WTC11 (cell line): Measurements from ENCODE around the gene RAB3GAP1. TPM values are rescaled to one million over a fixed set of nuclear protein-coding genes. Genes with fewer than 3 reads are reported as not detected.

Experiments
- ATAC-seq: fragments of 200-7000 bp; cut with Tn5 transposase; 2 replicates; pipeline ENCODE4 v1.10.0; 2021; ENCODE audit warnings: mild to moderate bottlenecking, moderate library complexity
- CTCF ChIA-PET: fragments of 300-600 bp; sonication (Branson Sonifier 250); formaldehyde crosslinking; loops from one replicate; lab custom pipeline; 2021; ENCODE audit warnings: antibody characterized with exemption; lab: Charles Lee
- POLR2A ChIA-PET: fragments of 350-600 bp; sonication (Branson Sonifier 250); formaldehyde crosslinking; loops from one replicate; lab custom pipeline; 2021; ENCODE audit warnings: antibody characterized with exemption; lab: Charles Lee
- DNase-seq: peaks from one replicate; pipeline ENCODE4 v3.0.0; 2021; ENCODE audit warnings: low spot score
- H3K27ac Mint-ChIP-seq: 2 replicates; pipeline ENCODE4 v1.8.0; 2021; ENCODE audit warnings: mixed read lengths
- H3K27me3 Mint-ChIP-seq: 2 replicates; pipeline ENCODE4 v1.8.0; 2021; ENCODE audit warnings: low read depth, mild to moderate bottlenecking, moderate library complexity, mixed read lengths
- H3K36me3 Mint-ChIP-seq: 2 replicates; pipeline ENCODE4 v1.8.0; 2021; ENCODE audit warnings: mixed read lengths
- H3K4me1 Mint-ChIP-seq: 2 replicates; pipeline ENCODE4 v1.8.0; 2022; ENCODE audit warnings: mixed read lengths
- H3K4me3 Mint-ChIP-seq: 2 replicates; pipeline ENCODE4 v1.8.0; 2021; ENCODE audit warnings: mild to moderate bottlenecking, moderate library complexity, mixed read lengths
- H3K9me3 Mint-ChIP-seq: 2 replicates; pipeline ENCODE4 v1.8.0; 2021; ENCODE audit warnings: mixed read lengths
- CREM ChIP-seq: sonication (generic); formaldehyde crosslinking; IDR thresholded peaks from 2 replicates; pipeline ENCODE4 v1.8.1; 2022; ENCODE audit warnings: mild to moderate bottlenecking, missing genetic modification reagents, moderate library complexity
- GTF2I ChIP-seq: fragments of 250-450 bp; sonication (Bioruptor Pico); conservative IDR thresholded peaks from 2 replicates; pipeline ENCODE4 v1.4.0; 2021; ENCODE audit warnings: mild to moderate bottlenecking
- KAT7 ChIP-seq: sonication (generic); formaldehyde crosslinking; IDR thresholded peaks from 2 replicates; pipeline ENCODE4 v1.8.1; 2023; ENCODE audit warnings: missing genetic modification reagents, mild to moderate bottlenecking, borderline replicate concordance
- NR3C1 ChIP-seq: sonication (generic); formaldehyde crosslinking; conservative IDR thresholded peaks from 2 replicates; pipeline ENCODE4 v1.8.1; 2023; ENCODE audit warnings: low read depth, mild to moderate bottlenecking, missing genetic modification reagents
- PRRX2 ChIP-seq: fragments of 250-450 bp; sonication (Bioruptor Pico); IDR thresholded peaks from 2 replicates; pipeline ENCODE4 v1.8.0; 2021; ENCODE audit warnings: mild to moderate bottlenecking
- SMAD4 ChIP-seq: sonication (generic); formaldehyde crosslinking; IDR thresholded peaks from 2 replicates; pipeline ENCODE4 v1.8.0; 2022; ENCODE audit warnings: mild to moderate bottlenecking, missing genetic modification reagents
- SOX15 ChIP-seq: fragments of 250-450 bp; sonication (Bioruptor Pico); IDR thresholded peaks from 2 replicates; pipeline ENCODE4 v1.9.0; 2021; ENCODE audit warnings: mild to moderate bottlenecking
- ZBTB21 ChIP-seq: sonication (generic); formaldehyde crosslinking; IDR thresholded peaks from 2 replicates; pipeline ENCODE4 v1.8.1; 2023; ENCODE audit warnings: mild to moderate bottlenecking, missing genetic modification reagents, borderline replicate concordance
- ZNF121 ChIP-seq: sonication (generic); formaldehyde crosslinking; IDR thresholded peaks from 2 replicates; pipeline ENCODE4 v1.8.0; 2023; ENCODE audit warnings: missing genetic modification reagents
- ZNF671 ChIP-seq: fragments of 250-450 bp; sonication (Bioruptor Pico); IDR thresholded peaks from 2 replicates; pipeline ENCODE4 v1.8.0; 2021; ENCODE audit warnings: mild to moderate bottlenecking
- total RNA-seq: library from RNA; stranded (reverse); gene quantifications from 3 replicates; pipeline ENCODE4 v1.2.3, GENCODE V29; 2021
- TF ChIP-seq, protein P1 (sequence below): sonication (generic); formaldehyde crosslinking; IDR thresholded peaks from 2 replicates; pipeline ENCODE4 v1.8.0; 2023; ENCODE audit warnings: missing genetic modification reagents, mild to moderate bottlenecking, borderline replicate concordance
- TF ChIP-seq, protein P2 (sequence below): sonication (generic); formaldehyde crosslinking; IDR thresholded peaks from 2 replicates; pipeline ENCODE4 v1.8.1; 2022; ENCODE audit warnings: missing genetic modification reagents, borderline replicate concordance
- TF ChIP-seq, protein P3 (sequence below): sonication (generic); formaldehyde crosslinking; IDR thresholded peaks from 2 replicates; pipeline ENCODE4 v1.8.0; 2022; ENCODE audit warnings: mild to moderate bottlenecking, missing genetic modification reagents
- TF ChIP-seq, protein P4 (sequence below): sonication (generic); formaldehyde crosslinking; IDR thresholded peaks from 2 replicates; pipeline ENCODE4 v1.8.1; 2023; ENCODE audit warnings: mild to moderate bottlenecking, missing genetic modification reagents
- TF ChIP-seq, protein P5 (sequence below): sonication (generic); formaldehyde crosslinking; IDR thresholded peaks from 2 replicates; pipeline ENCODE4 v1.8.1; 2022; ENCODE audit warnings: low read depth, mild to moderate bottlenecking, moderate library complexity, missing genetic modification reagents, borderline replicate concordance
- TF ChIP-seq, protein P6 (sequence below): sonication (generic); formaldehyde crosslinking; IDR thresholded peaks from 2 replicates; pipeline ENCODE4 v1.8.0; 2022; ENCODE audit warnings: mild to moderate bottlenecking, missing genetic modification reagents

Gene RAB3GAP1
- total RNA-seq, 1 experiment from 2014 or later, result 27.6 TPM

DNA sequence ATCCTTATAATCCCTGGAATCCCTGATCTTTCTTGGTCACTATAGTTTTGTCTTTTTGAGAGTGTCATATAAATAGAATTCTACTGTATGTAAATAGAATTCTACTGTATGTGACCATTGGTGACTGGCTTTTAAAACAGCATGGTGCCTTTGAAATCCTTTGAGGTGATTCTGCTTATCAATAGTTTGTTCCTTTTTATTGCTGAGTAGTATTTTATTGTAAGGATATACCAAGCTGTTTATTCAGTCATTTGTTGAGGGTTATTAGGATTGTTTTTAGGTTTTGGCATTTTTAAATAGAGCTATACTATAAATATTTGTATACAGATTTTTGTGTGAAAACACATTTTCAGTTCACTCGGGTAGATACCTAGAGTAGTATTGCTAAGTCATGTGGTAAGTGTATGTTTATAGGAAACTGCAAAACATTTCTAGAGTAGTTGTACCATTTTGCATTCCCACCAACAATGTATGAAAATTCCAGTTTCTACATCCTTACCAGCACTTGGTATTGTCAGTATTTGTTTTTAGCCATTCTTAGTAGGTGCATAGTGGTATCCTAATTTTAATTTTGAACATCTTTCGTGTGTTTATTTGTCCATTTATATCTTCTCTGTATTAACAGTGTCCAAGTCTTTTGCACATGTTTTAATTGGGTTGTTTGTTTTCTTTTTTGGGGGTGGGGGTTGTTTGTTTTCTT, 45.6 kb downstream of the RAB3GAP1 start:
- CTCF ChIA-PET, result interaction anchor here (1.4 kb wide), 1 partner anchor 647 kb away, joined by 4 read pairs; no protein-coding TSS in a partner anchor
- POLR2A ChIA-PET, result no interaction called here

DNA sequence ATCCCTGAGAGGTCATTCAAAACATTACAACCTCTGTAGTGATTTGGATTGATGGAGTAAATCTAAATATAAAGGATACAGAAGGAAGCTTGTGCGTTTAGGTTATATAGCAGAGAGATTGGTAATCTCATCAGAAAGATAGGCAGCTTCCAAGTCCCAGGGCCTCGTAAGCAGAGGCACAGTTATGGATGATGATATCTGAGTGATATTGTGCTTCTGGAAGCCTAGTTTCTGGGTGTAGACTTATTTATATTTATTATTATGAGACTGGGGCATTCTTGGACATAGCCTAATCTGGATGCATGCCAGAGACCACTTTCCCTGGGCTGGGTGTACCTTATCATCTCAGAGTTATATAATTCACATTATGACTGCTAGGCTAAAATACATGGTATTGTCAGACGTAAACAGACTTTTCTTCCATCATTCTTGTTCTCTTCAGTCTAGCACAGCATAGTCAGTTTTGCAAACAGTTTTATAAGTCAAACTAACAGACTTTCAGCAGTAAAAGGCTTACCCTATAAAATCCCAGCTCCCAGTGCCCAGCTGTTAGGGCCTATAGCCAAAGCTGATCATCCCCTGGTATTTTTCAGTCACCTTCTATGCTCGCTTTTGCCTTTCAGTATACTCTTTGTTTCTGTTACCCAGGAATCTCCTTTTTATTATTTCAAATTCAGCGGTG, 47.9 kb downstream of the RAB3GAP1 start:
- ChIA-PET CTCF (no interaction called here), POLR2A (no interaction called here)
- ATAC-seq (no peak), DNase-seq (no peak)
- no peak overlapping the region for H3K4me3 Mint-ChIP-seq
- H3K27me3 Mint-ChIP-seq, result no peaks in the 10 kb centered on the region
- H3K4me1 Mint-ChIP-seq, result no peaks in the 10 kb centered on the region
- no peak overlapping the region for H3K27ac Mint-ChIP-seq
- TF ChIP-seq CREM (CRISPR knock-in tag) (no peak), ZNF671 (CRISPR knock-in tag) (no peak)
- TF ChIP-seq, protein P1, sequence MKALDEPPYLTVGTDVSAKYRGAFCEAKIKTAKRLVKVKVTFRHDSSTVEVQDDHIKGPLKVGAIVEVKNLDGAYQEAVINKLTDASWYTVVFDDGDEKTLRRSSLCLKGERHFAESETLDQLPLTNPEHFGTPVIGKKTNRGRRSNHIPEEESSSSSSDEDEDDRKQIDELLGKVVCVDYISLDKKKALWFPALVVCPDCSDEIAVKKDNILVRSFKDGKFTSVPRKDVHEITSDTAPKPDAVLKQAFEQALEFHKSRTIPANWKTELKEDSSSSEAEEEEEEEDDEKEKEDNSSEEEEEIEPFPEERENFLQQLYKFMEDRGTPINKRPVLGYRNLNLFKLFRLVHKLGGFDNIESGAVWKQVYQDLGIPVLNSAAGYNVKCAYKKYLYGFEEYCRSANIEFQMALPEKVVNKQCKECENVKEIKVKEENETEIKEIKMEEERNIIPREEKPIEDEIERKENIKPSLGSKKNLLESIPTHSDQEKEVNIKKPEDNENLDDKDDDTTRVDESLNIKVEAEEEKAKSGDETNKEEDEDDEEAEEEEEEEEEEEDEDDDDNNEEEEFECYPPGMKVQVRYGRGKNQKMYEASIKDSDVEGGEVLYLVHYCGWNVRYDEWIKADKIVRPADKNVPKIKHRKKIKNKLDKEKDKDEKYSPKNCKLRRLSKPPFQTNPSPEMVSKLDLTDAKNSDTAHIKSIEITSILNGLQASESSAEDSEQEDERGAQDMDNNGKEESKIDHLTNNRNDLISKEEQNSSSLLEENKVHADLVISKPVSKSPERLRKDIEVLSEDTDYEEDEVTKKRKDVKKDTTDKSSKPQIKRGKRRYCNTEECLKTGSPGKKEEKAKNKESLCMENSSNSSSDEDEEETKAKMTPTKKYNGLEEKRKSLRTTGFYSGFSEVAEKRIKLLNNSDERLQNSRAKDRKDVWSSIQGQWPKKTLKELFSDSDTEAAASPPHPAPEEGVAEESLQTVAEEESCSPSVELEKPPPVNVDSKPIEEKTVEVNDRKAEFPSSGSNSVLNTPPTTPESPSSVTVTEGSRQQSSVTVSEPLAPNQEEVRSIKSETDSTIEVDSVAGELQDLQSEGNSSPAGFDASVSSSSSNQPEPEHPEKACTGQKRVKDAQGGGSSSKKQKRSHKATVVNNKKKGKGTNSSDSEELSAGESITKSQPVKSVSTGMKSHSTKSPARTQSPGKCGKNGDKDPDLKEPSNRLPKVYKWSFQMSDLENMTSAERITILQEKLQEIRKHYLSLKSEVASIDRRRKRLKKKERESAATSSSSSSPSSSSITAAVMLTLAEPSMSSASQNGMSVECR, result no peak
- TF ChIP-seq, protein P2, sequence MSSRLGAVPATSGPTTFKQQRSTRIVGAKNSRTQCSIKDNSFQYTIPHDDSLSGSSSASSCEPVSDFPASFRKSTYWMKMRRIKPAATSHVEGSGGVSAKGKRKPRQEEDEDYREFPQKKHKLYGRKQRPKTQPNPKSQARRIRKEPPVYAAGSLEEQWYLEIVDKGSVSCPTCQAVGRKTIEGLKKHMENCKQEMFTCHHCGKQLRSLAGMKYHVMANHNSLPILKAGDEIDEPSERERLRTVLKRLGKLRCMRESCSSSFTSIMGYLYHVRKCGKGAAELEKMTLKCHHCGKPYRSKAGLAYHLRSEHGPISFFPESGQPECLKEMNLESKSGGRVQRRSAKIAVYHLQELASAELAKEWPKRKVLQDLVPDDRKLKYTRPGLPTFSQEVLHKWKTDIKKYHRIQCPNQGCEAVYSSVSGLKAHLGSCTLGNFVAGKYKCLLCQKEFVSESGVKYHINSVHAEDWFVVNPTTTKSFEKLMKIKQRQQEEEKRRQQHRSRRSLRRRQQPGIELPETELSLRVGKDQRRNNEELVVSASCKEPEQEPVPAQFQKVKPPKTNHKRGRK (CRISPR knock-in tag), result no peak
- TF ChIP-seq, protein P3, sequence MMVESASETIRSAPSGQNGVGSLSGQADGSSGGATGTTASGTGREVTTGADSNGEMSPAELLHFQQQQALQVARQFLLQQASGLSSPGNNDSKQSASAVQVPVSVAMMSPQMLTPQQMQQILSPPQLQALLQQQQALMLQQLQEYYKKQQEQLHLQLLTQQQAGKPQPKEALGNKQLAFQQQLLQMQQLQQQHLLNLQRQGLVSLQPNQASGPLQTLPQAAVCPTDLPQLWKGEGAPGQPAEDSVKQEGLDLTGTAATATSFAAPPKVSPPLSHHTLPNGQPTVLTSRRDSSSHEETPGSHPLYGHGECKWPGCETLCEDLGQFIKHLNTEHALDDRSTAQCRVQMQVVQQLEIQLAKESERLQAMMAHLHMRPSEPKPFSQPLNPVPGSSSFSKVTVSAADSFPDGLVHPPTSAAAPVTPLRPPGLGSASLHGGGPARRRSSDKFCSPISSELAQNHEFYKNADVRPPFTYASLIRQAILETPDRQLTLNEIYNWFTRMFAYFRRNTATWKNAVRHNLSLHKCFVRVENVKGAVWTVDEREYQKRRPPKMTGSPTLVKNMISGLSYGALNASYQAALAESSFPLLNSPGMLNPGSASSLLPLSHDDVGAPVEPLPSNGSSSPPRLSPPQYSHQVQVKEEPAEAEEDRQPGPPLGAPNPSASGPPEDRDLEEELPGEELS (CRISPR knock-in tag), result no peak
- TF ChIP-seq, all 79 proteins: peak for 0
- Mint-ChIP-seq H3K9me3 (peaks cover 15% of the 10 kb centered on the region), H3K36me3 (peaks cover 28% of the 10 kb centered on the region)

More for the DNA sequence above, 45.6 kb downstream of the RAB3GAP1 start:
- Mint-ChIP-seq H3K36me3 (peaks cover 17% of the 10 kb centered on the region; the same call in 1 of the 2 replicates), H3K4me3 (no peak overlapping the region), H3K27me3 (no peaks in the 10 kb centered on the region), H3K27ac (no peak overlapping the region), H3K9me3 (no peaks in the 10 kb centered on the region), H3K4me1 (no peaks in the 10 kb centered on the region)
- DNase-seq, result no peak
- no peak for ATAC-seq
- TF ChIP-seq SMAD4 (no peak), KAT7 (CRISPR knock-in tag) (no peak), GTF2I (no peak), SOX15 (CRISPR knock-in tag) (no peak), NR3C1 (CRISPR knock-in tag) (no peak), ZNF121 (CRISPR knock-in tag) (no peak)

DNA sequence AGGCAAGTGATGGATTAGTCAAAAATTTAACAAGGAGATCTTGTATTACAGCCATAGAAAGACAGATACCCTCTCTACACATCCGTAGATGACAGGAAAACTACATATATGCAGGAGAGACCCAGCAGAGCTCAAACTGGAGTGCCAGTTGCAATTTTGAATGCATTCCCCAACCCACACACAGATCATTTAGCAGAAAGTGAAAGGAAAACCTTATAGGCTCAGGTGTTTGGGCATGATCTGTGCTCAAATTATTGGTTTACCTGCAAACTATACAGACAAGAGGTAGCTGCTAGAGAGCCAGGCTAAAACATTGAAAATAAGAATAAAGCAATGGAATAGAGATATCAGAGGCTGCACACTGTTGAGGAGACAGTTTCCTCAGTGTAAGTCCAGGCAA, 51.8 kb downstream of the RAB3GAP1 start:
- Mint-ChIP-seq H3K36me3 (peaks cover 40% of the 10 kb centered on the region), H3K27me3 (no peaks in the 10 kb centered on the region), H3K9me3 (peaks cover 23% of the 10 kb centered on the region), H3K4me1 (no peaks in the 10 kb centered on the region), H3K27ac (no peak overlapping the region), H3K4me3 (no peak overlapping the region)
- ATAC-seq (no peak), DNase-seq (no peak)
- ChIA-PET CTCF (no interaction called here), POLR2A (no interaction called here)
- TF ChIP-seq ZBTB21 (CRISPR knock-in tag) (no peak), PRRX2 (no peak)
- TF ChIP-seq, protein P4, sequence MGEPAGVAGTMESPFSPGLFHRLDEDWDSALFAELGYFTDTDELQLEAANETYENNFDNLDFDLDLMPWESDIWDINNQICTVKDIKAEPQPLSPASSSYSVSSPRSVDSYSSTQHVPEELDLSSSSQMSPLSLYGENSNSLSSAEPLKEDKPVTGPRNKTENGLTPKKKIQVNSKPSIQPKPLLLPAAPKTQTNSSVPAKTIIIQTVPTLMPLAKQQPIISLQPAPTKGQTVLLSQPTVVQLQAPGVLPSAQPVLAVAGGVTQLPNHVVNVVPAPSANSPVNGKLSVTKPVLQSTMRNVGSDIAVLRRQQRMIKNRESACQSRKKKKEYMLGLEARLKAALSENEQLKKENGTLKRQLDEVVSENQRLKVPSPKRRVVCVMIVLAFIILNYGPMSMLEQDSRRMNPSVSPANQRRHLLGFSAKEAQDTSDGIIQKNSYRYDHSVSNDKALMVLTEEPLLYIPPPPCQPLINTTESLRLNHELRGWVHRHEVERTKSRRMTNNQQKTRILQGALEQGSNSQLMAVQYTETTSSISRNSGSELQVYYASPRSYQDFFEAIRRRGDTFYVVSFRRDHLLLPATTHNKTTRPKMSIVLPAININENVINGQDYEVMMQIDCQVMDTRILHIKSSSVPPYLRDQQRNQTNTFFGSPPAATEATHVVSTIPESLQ (CRISPR knock-in tag), result no peak
- TF ChIP-seq, protein P5, sequence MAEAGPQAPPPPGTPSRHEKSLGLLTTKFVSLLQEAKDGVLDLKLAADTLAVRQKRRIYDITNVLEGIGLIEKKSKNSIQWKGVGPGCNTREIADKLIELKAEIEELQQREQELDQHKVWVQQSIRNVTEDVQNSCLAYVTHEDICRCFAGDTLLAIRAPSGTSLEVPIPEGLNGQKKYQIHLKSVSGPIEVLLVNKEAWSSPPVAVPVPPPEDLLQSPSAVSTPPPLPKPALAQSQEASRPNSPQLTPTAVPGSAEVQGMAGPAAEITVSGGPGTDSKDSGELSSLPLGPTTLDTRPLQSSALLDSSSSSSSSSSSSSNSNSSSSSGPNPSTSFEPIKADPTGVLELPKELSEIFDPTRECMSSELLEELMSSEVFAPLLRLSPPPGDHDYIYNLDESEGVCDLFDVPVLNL (CRISPR knock-in tag), result no peak
- TF ChIP-seq, protein P6, sequence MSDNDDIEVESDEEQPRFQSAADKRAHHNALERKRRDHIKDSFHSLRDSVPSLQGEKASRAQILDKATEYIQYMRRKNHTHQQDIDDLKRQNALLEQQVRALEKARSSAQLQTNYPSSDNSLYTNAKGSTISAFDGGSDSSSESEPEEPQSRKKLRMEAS (CRISPR knock-in tag), result no peak
